Pancreas (tissue), 10 donors: ENCODE results near the gene ZSWIM9. TPM values are rescaled to one million over a fixed set of nuclear protein-coding genes. Genes with fewer than 3 reads are reported as not detected.

ENCODE experiments used
- ATAC-seq, 4 donors: fragments of 200-7000 bp; cut with Tn5 transposase; one replicate each; pipeline versions ENCODE4 v1.8.0 to v1.9.1; 2020; ENCODE audit warnings: mild to moderate bottlenecking in 4 of 4, moderate library complexity in 4 of 4
- DNase-seq, 6 donors: peaks; one replicate each; pipeline ENCODE4 v3.0.0-alpha.2; 2020
- FAIRE-seq: peaks from 2 replicates; lab custom pipeline; 2012; peaks lifted over from hg19 to GRCh38; lab: Jason Lieb, UNC
- H3K27ac ChIP-seq, 4 donors: fragments of 200-600 bp; sonication (generic); 1 replicate in 3 of 4; 2 replicates in 1 of 4; pipeline versions ENCODE4 v1.5.0 to v1.8.0; 2020
- H3K27me3 ChIP-seq, 4 donors: fragments of 200-600 bp; one replicate each; pipeline ENCODE4 v1.8.0; 2021
- H3K36me3 ChIP-seq, 3 donors: fragments of 200-600 bp; sonication (generic) in 1 of 3; one replicate each; pipeline versions ENCODE4 v1.5.0 to v1.8.0; 2020 to 2021
- H3K4me1 ChIP-seq, 3 donors: fragments of 200-600 bp; one replicate each; pipeline ENCODE4 v1.8.0; 2021
- H3K4me3 ChIP-seq, 4 donors: fragments of 200-600 bp; sonication (generic) in 2 of 4; one replicate each; pipeline versions ENCODE4 v1.5.0 to v1.8.0; 2020 to 2021
- H3K9me3 ChIP-seq, 4 donors: fragments of 200-600 bp; one replicate each; pipeline ENCODE4 v1.8.0; 2021
- CTCF ChIP-seq, 4 donors: fragments of 200-600 bp; sonication (generic) in 3 of 4; IDR thresholded peaks; one replicate each; pipeline versions ENCODE4 v1.5.0 to v1.8.0; 2021; ENCODE audit warnings: antibody characterized with exemption in 4 of 4
- WGBS, 2 donors: extraction: QIAGEN DNeasy Blood & Tissue Kit; methylation state at CpG; one replicate each; pipeline ENCODE4 v1.1.7; 2013; 5-methylcytosine and 5-hydroxymethylcytosine counted together
- intact Hi-C, 3 donors: fragments of 100-400 bp; cut with DNase I; formaldehyde crosslinking; loops; one replicate each; pipeline versions ENCODE4 v1.11.1 to v1.14.2; 2022
- polyA plus RNA-seq, 2 donors: library from polyadenylated mRNA; stranded (reverse); fragments of 200-250 nt; gene quantifications; one replicate each; pipeline ENCODE4 v1.2.3, GENCODE V29; 2013
- total RNA-seq, 6 donors: library from RNA; stranded (reverse); fragmentation: NEBNext Ultra II Directional in 4 of 6; extraction: Animal tissue kit (Norgen Biotek cat#: 25700) in 4 of 6; gene quantifications; one replicate each; pipeline versions ENCODE4 v1.2.1 to v1.2.4, GENCODE V29; 2021 to 2023
- donor health status: healthy with polysubstance abuse.
- donor health status: DM: no; HTN: no; CAD: no; lungs with moderate emphysema.
- donor health status: DM: no; HTN: no; CAD: no.
- donor health status: control.
- donor health status: control.
- donor health status: Bipolar disorder and iron deficiency.
- donor health status: DM: yes; HTN: yes; CAD: no.
- donor health status: DM: no; HTN: no; CAD: no.
- donor health status: DM: no; HTN: no; CAD: no.
- donor health status: DM: yes; HTN: yes; CAD: no.

The ZSWIM9 gene
- total and polyA plus RNA-seq, 8 donors, result 2.8 to 5.9 (median 4.0) TPM

- no peak overlapping the region for H3K4me3 ChIP-seq
- H3K36me3 ChIP-seq, result peaks cover 0 to 14% (median 0%) of the 10 kb centered on the region in 3 donors
- 35 to 39% methylated on average over 5 of the region's 5 CpGs for WGBS, 2 donors
- TF ChIP-seq CTCF (IDR thresholded peaks at IDR 0.05), result no peak
- FAIRE-seq (no peak), ATAC-seq (peak in 1 of 4 donors; percentile 57), DNase-seq (no peak)
- H3K4me1 ChIP-seq, result peaks cover 4 to 8% (median 5%) of the 10 kb centered on the region in 3 donors
- intact Hi-C loops, result no loop called here
- no peak overlapping the region for H3K27ac ChIP-seq
- no peaks in the 10 kb centered on the region for H3K27me3 ChIP-seq
- H3K9me3 ChIP-seq, result no peaks in the 10 kb centered on the region
Measured at GRCh38 chr19:48246101-48246500, 75.6 kb downstream of the ZSWIM9 start.

GRCh38 chr19:48247212-48247611, 76.7 kb downstream of the ZSWIM9 start:
- TF ChIP-seq CTCF (IDR thresholded peaks at IDR 0.05), result no peak
- DNase-seq, result no peak

More at GRCh38 chr19:48247212-48247611, 76.7 kb downstream of the ZSWIM9 start:
- peaks cover 4 to 8% (median 5%) of the 10 kb centered on the region in 3 donors for H3K4me1 ChIP-seq
- intact Hi-C loops, result no loop called here
- H3K27ac ChIP-seq, result no peak overlapping the region
- H3K4me3 ChIP-seq, result no peak overlapping the region
- peaks cover 0 to 14% (median 0%) of the 10 kb centered on the region in 3 donors for H3K36me3 ChIP-seq
- no peaks in the 10 kb centered on the region for H3K27me3 ChIP-seq
- FAIRE-seq (no peak), ATAC-seq (no peak)
- 98% methylated on average over 3 of the region's 3 CpGs for WGBS, 2 donors
- H3K9me3 ChIP-seq, result no peaks in the 10 kb centered on the region

Other genes starting within 250 kb of the ZSWIM9 start
- not detected for gene BSPH1, start 178.5 kb upstream of the ZSWIM9 start, total RNA-seq
- gene BSPH1, start 178.5 kb upstream of the ZSWIM9 start, polyA plus RNA-seq, result not detected
- not detected for gene ELSPBP1, start 176.0 kb upstream of the ZSWIM9 start, total RNA-seq
- gene ELSPBP1, start 176.0 kb upstream of the ZSWIM9 start, polyA plus RNA-seq, result not detected
- gene CABP5, start 126.6 kb upstream of the ZSWIM9 start, total RNA-seq, result not detected
- gene CABP5, start 126.6 kb upstream of the ZSWIM9 start, polyA plus RNA-seq, result not detected
- gene PLA2G4C, start 59.9 kb upstream of the ZSWIM9 start, total RNA-seq, result 10 to 100 TPM in 3 of 6 donors, 1 to 10 TPM in 3; 2.9 to 13.6 (median 9.0) TPM
- gene PLA2G4C, start 59.9 kb upstream of the ZSWIM9 start, polyA plus RNA-seq, result 10 to 100 TPM; 14.9 to 21.7 TPM
- 10 to 100 TPM; 10.1 to 23.5 (median 17.0) TPM for gene LIG1, start 336 bp upstream of the ZSWIM9 start, total RNA-seq
- gene LIG1, start 336 bp upstream of the ZSWIM9 start, polyA plus RNA-seq, result 10 to 100 TPM; 42.1 to 78.8 TPM
- gene CARD8, start 85.2 kb downstream of the ZSWIM9 start, total RNA-seq, result 10 to 100 TPM in 5 of 6 donors, 1 to 10 TPM in 1; 8.6 to 26.0 (median 15.1) TPM
- gene CARD8, start 85.2 kb downstream of the ZSWIM9 start, polyA plus RNA-seq, result 10 to 100 TPM; 19.4 to 19.8 TPM
- gene ZNF114, start 99.4 kb downstream of the ZSWIM9 start, total RNA-seq, result 1 to 10 TPM in 3 of 6 donors, under 1 TPM in 3; 0.16 to 2.0 (median 0.94) TPM
- under 1 TPM; 0.30 to 0.70 TPM for gene ZNF114, start 99.4 kb downstream of the ZSWIM9 start, polyA plus RNA-seq
- 10 to 100 TPM in 2 of 6 donors, 1 to 10 TPM in 4; 2.5 to 14.9 (median 6.4) TPM for gene EMP3, start 154.9 kb downstream of the ZSWIM9 start, total RNA-seq
- gene EMP3, start 154.9 kb downstream of the ZSWIM9 start, polyA plus RNA-seq, result 10 to 100 TPM; 17.6 to 23.8 TPM
- gene TMEM143, start 193.3 kb downstream of the ZSWIM9 start, total RNA-seq, result 1 to 10 TPM; 3.3 to 7.3 (median 4.4) TPM
- 10 to 100 TPM in 1 of 2 donors, 1 to 10 TPM in 1; 8.0 to 11.2 TPM for gene TMEM143, start 193.3 kb downstream of the ZSWIM9 start, polyA plus RNA-seq
- gene SYNGR4, start 193.7 kb downstream of the ZSWIM9 start, total RNA-seq, result 1 to 10 TPM in 1 of 6 donors, under 1 TPM in 3, not detected in 2; 0.19 to 1.1 (median 0.25) TPM
- gene SYNGR4, start 193.7 kb downstream of the ZSWIM9 start, polyA plus RNA-seq, result 10 to 100 TPM in 1 of 2 donors, under 1 TPM in 1; 0.91 to 16.4 TPM
- gene KDELR1, start 220.9 kb downstream of the ZSWIM9 start, total RNA-seq, result 10 to 100 TPM; 58.7 to 99.0 (median 77.0) TPM
- gene KDELR1, start 220.9 kb downstream of the ZSWIM9 start, polyA plus RNA-seq, result 100 to 1,000 TPM in 1 of 2 donors, 10 to 100 TPM in 1; 85.4 to 113 TPM
- under 1 TPM in 5 of 6 donors, not detected in 1; 0.04 to 0.66 (median 0.26) TPM for gene GRIN2D, start 223.0 kb downstream of the ZSWIM9 start, total RNA-seq
- under 1 TPM; 0.19 TPM for gene GRIN2D, start 223.0 kb downstream of the ZSWIM9 start, polyA plus RNA-seq